ENCODE data around the gene SAMD5.

The SAMD5 gene

GRCh38 chr6:147569788-147570187 is 61.3 kb downstream of the SAMD5 start:
- DNase-seq, result no peak

GRCh38 chr6:147570681-147571080 is 62.2 kb downstream of the SAMD5 start:
- DNase-seq, result no peak

GRCh38 chr6:147577488-147577887 is 69.0 kb downstream of the SAMD5 start:
- no peak for DNase-seq

GRCh38 chr6:147578159-147578558 is 69.7 kb downstream of the SAMD5 start:
- DNase-seq, result no peak

GRCh38 chr6:147578883-147579282 is 70.4 kb downstream of the SAMD5 start:
- no peak for DNase-seq

GRCh38 chr6:147579667-147580066 is 71.2 kb downstream of the SAMD5 start:
- DNase-seq, result no peak

GRCh38 chr6:147582991-147583390 is 74.5 kb downstream of the SAMD5 start:
- no peak for DNase-seq

GRCh38 chr6:147585256-147585655 is 76.8 kb downstream of the SAMD5 start:
- DNase-seq, result no peak

- no peak for DNase-seq
These were observed 77.6 kb downstream of the SAMD5 start for GRCh38 chr6:147586044-147586443.

GRCh38 chr6:147587907-147588306 is 79.4 kb downstream of the SAMD5 start:
- DNase-seq, result no peak

- no peak for DNase-seq
These were observed 80.0 kb downstream of the SAMD5 start for GRCh38 chr6:147588469-147588868.

- DNase-seq, result no peak
These were observed 81.3 kb downstream of the SAMD5 start for GRCh38 chr6:147589739-147590250.

- DNase-seq, result no peak
These were observed 87.5 kb downstream of the SAMD5 start for GRCh38 chr6:147595961-147596360.

- DNase-seq, result no peak
These were observed 95.0 kb downstream of the SAMD5 start for GRCh38 chr6:147603392-147604081.

GRCh38 chr6:147604373-147604772 is 95.9 kb downstream of the SAMD5 start:
- DNase-seq, result no peak

- no peak for DNase-seq
These were observed 103.5 kb downstream of the SAMD5 start for GRCh38 chr6:147611992-147612391.

GRCh38 chr6:147614501-147614900 is 106.0 kb downstream of the SAMD5 start:
- DNase-seq, result no peak

- no peak for DNase-seq
These were observed 107.4 kb downstream of the SAMD5 start for GRCh38 chr6:147615659-147616456.

GRCh38 chr6:147617366-147617765 is 108.9 kb downstream of the SAMD5 start:
- no peak for DNase-seq

- DNase-seq, result no peak
These were observed 110.0 kb downstream of the SAMD5 start for GRCh38 chr6:147618457-147618856.

GRCh38 chr6:147618927-147619326 is 110.4 kb downstream of the SAMD5 start:
- DNase-seq, result no peak

Measured in SHP77 treated with DMSO at 0.1 percent for 48 hours (cell line).